Stimulated activated CD4-positive, alpha-beta T cell treated with anti-CD3 and anti-CD28 coated beads, Interleukin-2, amount 100 ng/mL, for 4 hours (primary cell): ENCODE data around the gene PDGFA.

Experiments
- DNase-seq: peaks from one replicate; pipeline ENCODE4 v3.0.0-alpha.2; 2020; ENCODE audit warnings: low read depth

PDGFA gene

GRCh38 chr7:516606-517456 lies 2.8 kb downstream of the PDGFA start:
- DNase-seq: no peak

DNA sequence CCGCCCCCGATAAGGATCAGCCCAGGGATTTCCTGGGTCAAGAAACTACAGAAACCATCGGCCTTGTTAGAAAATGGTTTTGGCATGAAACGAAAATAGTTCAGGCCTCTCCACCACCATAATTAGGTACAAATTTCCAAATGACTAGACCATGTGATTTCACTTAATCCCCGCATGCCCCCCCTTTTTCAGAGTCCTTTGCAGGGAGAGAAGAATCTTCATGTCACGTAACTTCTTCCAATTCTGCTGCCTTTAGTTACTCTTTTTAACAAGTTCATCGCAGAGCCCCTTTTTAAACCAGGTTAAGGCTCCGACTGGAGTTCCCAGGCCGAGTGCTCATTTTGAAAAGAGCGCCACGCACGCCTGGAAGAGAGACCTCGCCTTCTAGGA lies 3.4 kb downstream of the PDGFA start:
- DNase-seq: no peak

DNA sequence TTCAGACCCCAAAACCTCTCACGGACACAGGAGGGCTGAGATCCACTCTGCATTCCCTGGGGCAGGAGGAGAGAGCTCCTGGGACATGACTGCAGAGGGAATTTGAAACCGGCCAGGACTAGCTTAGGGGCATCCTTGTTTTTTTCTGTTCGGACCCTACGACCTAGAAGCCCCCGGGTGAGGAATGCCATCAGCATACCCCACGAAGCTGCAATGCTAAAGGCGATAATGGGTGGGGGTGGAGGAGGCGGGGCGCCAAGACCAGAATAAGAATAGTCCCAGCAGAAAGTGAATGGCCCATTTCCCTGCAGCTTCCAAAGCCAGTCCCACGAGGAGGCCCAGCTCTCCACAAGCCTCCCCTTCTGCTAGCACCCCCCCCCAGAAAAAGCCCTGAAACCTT lies 4.0 kb downstream of the PDGFA start:
- DNase-seq: no peak

GRCh38 chr7:514651-515598 lies 4.7 kb downstream of the PDGFA start:
- no peak for DNase-seq

- DNase-seq: no peak
Observed at GRCh38 chr7:514242-514641, 5.4 kb downstream of the PDGFA start.

GRCh38 chr7:513521-514166 lies 6.0 kb downstream of the PDGFA start:
- no peak for DNase-seq

GRCh38 chr7:512541-513311 lies 6.9 kb downstream of the PDGFA start:
- DNase-seq: no peak

GRCh38 chr7:512146-512510 lies 7.5 kb downstream of the PDGFA start:
- DNase-seq: no peak

GRCh38 chr7:511476-512145 lies 8.0 kb downstream of the PDGFA start:
- no peak for DNase-seq

GRCh38 chr7:510782-511281 lies 8.8 kb downstream of the PDGFA start:
- no peak for DNase-seq

GRCh38 chr7:510131-510481 lies 9.5 kb downstream of the PDGFA start:
- no peak for DNase-seq

DNA sequence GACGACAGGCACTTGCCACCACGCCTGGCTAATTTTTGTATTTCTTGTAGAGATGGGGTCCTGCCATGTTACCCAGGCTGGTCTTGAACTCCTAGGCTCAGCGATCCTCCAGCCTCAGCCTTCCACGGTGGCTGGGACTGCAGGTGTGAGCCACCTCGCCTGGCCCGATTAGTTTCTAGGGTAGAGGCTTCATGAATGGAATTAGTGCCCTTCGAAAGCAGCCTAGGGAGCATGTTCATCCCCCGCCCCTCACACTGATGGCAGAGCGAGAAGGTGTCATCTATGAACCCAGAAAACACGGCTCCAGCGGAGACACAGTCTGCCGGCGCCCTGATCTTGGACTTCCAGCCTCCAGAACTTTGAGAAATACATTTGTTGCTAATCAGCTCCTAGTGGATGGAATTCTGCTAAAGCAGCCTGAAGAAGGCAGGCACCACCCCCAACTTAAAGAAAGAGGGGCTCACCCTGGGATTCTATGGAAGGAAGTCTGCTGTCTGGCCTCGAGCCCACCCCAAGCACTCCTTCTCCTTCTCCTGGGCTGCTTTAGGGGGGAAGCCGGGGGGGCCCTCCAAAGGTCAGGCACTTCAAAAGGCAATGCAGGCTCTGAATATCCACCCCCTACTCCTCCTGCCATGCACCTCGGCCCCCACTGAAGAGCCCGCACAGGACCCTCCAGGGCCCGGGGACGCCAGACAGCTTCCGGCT lies 10.1 kb downstream of the PDGFA start:
- no peak for DNase-seq

DNA sequence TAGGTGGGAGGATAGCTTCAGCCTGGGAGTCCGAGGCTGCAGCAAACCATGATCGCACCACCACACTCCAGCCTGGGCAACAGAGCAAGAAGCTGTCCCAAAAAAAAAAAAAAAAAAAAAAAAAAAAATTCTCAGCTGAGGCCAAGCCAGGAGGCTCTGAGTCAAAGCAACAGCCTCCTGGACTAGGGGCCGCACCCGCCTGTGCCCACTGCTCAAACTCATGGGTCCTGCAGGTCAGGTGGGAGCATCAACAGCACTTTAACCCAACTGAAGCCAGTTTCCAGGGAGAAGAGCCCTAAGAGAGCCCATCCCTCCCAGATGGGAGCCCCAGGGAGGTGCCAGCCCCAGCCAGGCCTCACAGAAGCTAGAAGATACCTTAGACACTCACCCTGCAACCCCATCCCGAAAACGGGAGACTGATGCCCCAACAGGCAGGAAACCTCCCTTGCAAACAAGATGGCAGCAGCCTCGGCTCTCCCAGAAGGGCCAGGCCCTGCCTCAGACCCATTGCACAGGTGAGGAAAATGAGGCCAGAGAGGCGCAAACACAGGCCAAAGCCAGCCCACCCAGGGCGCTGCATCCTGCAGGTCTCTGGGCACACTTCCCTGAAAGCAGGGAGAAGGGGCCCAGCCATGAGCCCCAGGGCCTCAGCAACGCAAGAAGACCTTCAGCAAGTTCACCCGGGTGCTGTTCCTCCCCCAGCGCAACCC lies 11.0 kb downstream of the PDGFA start:
- DNase-seq: no peak

- DNase-seq: no peak
Observed at GRCh38 chr7:507623-508300, 11.9 kb downstream of the PDGFA start.

DNA sequence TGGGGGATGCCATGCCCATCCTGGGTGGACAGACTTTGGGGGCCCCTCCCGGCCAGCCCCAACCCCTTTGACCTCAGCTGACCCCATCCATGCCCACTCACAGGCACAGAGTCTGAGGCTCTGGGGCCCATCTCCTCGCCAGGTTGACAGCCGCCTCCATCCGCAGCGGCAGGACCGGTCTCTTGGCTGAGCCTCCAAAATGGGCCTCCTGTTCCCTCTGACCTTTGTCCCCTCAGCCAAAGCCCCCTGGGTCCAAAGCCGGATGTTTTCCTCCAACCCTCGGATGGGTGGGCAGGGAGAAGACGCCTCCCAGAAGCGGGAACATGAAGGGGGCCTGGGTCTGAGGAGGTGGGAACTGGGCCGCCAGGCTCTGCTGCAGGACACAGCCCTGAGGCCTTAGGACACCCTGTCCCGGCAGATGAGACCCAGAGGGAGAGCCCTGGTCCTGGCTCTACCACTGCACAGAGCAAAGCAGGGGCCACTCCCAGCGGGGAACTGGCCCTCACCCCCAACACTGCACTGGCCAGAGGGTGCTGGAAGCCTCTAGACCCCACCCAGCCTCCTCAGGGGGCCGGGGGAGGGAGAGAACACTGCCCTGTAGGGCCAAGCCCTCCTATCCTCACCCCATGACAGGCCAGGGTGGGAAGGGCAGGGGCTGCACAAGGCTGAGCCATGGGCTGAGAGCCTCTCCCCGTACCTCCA lies 12.6 kb downstream of the PDGFA start:
- DNase-seq: no peak

- no peak for DNase-seq
Observed at GRCh38 chr7:506391-506831, 13.2 kb downstream of the PDGFA start.

- no peak for DNase-seq
Observed at GRCh38 chr7:505171-505570, 14.5 kb downstream of the PDGFA start.
